ENCODE results near the gene TXNDC17. TPM values are rescaled to one million over a fixed set of nuclear protein-coding genes. Genes with fewer than 3 reads are reported as not detected.
"Not testable (repeated sequence)": the region's sequence is repeated elsewhere in the genome, so short reads cannot be mapped to it uniquely, and the experiment has no call there.

The TXNDC17 gene
- total RNA-seq, 1 experiment from 2014 or later, result 104 TPM

DNA sequence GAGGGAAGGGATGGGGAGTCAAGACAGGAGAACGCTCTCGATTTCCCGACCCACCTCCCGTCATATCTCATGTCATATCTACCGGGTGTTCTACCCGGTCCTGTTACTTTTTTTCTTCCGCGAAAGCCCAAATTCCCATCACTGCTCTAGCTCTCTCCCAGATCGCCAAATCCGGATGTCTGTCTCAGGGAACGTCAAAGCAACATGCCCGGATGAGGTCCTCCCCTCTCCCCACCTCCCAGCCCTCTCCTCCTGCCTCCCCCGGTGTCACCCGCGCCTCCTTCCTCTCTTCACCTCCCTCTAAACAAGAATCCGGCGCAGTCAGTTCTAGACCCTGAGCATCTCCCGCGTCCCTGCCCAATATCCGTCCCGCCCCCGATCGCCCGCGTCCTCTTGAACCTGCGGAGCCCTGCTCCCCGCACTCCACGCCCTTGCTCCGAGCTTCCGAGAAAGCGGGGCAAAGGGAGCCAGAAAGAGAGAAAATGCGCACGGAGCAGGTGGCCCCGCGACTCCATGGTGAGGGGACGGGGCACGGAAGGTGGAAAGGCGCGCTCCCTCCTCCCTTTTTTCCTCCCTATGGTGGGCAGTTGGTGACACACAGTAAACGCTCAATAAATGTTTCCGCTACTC, 15.0 kb downstream of the TXNDC17 start:
- DNase-seq (ENCODE audit: low read depth); in situ Hi-C loops (cut with HindIII; ENCODE audit: low pct_unique_long_range_greater_than_20kb, low sequenced_read_pairs): not testable (repeated sequence)

- DNase-seq (ENCODE audit: low read depth); in situ Hi-C loops (cut with HindIII; ENCODE audit: low pct_unique_long_range_greater_than_20kb, low sequenced_read_pairs): not testable (repeated sequence)
Observed at GRCh38 chr17:6656797-6657632, 16.2 kb downstream of the TXNDC17 start.

DNA sequence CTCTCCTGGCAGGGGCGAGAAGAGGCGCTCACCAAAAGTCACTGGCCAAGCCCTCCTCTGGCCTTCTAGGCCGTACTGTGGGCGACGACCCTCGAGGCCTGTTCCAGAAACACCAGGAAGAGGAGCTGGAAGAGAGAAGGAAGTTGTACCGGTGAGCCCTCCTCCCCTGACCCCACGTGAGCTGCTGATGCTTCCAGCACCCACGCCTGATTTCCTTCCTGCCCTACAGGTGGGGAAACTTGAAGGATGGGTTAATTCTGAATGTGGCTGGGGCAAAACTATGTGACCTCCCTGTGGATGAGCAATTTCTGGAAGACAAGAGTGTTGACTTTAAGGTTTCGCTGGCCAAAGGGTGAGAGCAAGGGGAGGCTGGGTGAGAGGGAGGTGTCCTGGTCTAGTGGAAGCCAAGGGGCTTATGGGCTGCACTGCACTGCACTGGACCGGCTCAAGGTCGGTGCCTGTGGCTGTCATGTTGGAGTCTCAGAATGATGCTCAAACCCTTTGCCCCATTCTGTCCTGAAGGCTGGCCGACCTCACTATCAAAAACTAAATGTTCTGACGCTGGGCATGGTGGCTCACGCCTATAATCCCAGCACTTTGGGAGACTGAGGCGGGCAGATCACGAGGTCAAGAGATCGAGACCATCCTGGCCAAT, 16.9 kb downstream of the TXNDC17 start:
- no peak for DNase-seq (ENCODE audit: low read depth)
- in situ Hi-C loops (cut with HindIII; ENCODE audit: low pct_unique_long_range_greater_than_20kb, low sequenced_read_pairs), result no loop called here

- in situ Hi-C loops (cut with HindIII; ENCODE audit: low pct_unique_long_range_greater_than_20kb, low sequenced_read_pairs); DNase-seq (ENCODE audit: low read depth): not testable (repeated sequence)
Observed at GRCh38 chr17:6658411-6658810, 17.6 kb downstream of the TXNDC17 start.

DNA sequence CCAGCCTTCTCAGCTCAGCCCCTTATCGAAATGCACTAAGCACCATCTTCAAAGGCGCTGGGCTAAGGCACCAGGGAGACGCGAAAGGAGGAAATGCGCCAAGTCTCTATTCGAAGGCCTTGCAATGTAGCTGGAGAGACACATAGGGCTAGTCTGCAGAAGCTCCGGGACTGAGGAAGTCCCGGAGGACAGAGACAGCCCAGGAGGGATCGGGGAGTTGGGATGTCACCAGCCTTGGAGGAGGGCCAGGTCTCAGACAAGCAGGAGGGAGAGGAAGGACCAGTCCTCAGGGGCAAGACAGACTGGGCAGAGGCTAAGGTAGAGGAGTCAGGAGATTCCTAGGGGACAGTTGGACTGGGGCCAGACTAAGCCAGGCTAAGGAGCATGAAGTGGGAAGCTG, 19.2 kb downstream of the TXNDC17 start:
- DNase-seq (ENCODE audit: low read depth), result no peak
- in situ Hi-C loops (cut with HindIII; ENCODE audit: low pct_unique_long_range_greater_than_20kb, low sequenced_read_pairs), result no loop called here

- DNase-seq (ENCODE audit: low read depth), result no peak
- in situ Hi-C loops (cut with HindIII; ENCODE audit: low pct_unique_long_range_greater_than_20kb, low sequenced_read_pairs), result no loop called here
Observed at GRCh38 chr17:6660805-6661463, 20.1 kb downstream of the TXNDC17 start.

- no peak for DNase-seq (ENCODE audit: low read depth)
- in situ Hi-C loops (cut with HindIII; ENCODE audit: low pct_unique_long_range_greater_than_20kb, low sequenced_read_pairs), result no loop called here
Observed at GRCh38 chr17:6661464-6661848, 20.6 kb downstream of the TXNDC17 start.

DNA sequence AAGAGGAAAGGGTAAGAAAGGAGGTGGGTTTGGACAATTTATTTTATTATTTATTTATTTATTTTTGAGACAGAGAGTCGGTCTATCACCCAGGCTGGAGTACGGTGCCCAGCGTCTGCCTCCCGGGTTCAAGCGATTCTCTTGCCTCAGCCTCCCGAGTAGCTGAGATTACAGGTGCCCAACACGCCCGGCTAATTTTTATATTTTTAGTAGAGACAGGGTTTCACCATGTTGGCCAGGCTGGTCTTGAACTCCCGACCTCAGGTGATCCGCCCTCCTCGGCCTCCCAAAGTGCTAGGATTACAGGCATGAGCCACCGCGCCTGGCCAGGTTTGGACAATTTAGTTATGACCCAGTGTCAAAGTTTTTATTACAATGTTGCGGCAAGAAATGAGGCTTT, 22.3 kb downstream of the TXNDC17 start:
- DNase-seq (ENCODE audit: low read depth); in situ Hi-C loops (cut with HindIII; ENCODE audit: low pct_unique_long_range_greater_than_20kb, low sequenced_read_pairs): not testable (repeated sequence)

DNA sequence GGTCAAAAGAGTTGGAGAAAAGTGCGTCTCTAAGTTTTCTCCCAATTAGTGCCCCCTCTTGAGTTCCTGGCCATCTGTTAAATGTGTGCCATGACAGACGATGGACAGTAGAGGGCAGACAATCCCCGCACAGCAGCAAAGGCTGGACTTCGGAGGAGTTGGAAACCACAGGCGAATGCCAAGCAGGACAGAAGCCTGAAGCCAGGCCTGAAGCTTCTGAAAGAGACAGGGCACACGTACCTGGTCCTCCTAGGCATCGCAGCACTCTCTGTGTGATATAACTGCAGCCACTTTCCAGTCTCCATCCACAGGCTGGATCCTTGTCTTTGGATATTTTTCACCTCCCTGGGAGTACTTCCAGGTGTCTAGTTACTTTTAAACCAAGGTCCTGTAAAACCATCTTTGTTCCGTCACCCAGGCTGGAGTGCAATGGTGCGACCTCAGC, 25.2 kb downstream of the TXNDC17 start:
- in situ Hi-C loops (cut with HindIII; ENCODE audit: low pct_unique_long_range_greater_than_20kb, low sequenced_read_pairs), result no loop called here
- peak; percentile 52 for DNase-seq (ENCODE audit: low read depth)

DNA sequence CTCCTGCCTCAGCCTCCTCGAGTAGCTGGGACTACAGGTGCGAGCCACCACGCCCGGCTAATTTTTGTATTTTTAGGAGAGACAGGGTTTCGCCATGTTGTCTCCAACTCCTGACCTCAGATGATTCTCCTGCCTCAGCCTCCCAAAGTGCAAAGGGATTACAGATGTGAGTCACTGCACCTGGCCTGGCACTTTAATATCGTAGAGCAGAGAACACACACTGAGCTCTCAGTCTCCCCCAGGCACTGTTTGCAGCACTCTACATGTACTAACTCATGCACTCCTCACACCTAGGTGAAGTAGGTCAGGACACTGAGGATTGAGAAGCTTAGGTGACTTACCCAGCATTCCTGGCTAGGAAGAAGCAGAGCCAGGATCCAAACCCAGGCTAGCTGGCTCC, 25.7 kb downstream of the TXNDC17 start:
- no peak for DNase-seq (ENCODE audit: low read depth)
- in situ Hi-C loops (cut with HindIII; ENCODE audit: low pct_unique_long_range_greater_than_20kb, low sequenced_read_pairs), result no loop called here

- no peak for DNase-seq (ENCODE audit: low read depth)
- in situ Hi-C loops (cut with HindIII; ENCODE audit: low pct_unique_long_range_greater_than_20kb, low sequenced_read_pairs), result no loop called here
Observed at GRCh38 chr17:6667516-6667915, 26.7 kb downstream of the TXNDC17 start.

GRCh38 chr17:6668219-6668618, 27.4 kb downstream of the TXNDC17 start:
- no peak for DNase-seq (ENCODE audit: low read depth)
- in situ Hi-C loops (cut with HindIII; ENCODE audit: low pct_unique_long_range_greater_than_20kb, low sequenced_read_pairs), result no loop called here

GRCh38 chr17:6668727-6669425, 28.0 kb downstream of the TXNDC17 start:
- no peak for DNase-seq (ENCODE audit: low read depth)
- in situ Hi-C loops (cut with HindIII; ENCODE audit: low pct_unique_long_range_greater_than_20kb, low sequenced_read_pairs), result no loop called here

DNA sequence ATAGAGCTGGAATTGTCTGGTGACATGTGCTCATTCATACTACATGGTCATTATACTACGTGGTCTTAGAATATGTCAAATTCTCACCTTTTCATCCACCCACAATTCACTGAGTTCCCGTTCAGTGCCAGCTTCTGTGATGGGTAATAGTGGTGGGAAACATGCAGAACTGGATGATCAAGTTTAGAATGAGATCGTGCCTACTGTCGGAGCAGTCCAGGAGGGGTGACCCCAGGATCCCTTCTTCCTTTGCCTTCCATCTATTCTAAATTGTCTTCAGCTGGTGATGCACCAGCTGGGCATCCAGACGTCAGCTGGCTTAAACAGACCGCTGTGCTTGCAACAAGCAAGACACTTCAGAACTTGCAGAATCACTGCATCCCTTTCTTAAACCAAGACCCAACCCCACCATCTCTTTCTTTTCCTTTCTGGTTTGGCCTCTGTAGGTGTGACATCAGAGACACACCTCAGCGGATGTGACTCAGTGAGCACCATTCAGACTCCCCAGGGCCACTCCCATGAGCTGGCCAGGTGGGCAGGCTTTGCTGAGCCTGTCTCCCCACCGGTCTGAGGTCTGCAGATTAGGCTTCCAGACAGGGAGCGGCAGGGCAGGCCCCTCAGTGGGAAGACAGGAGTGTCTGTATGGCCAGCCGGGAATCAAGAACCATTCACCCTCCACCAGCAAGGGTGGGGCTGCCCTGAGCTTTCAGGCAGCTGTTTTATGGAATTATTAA, 28.8 kb downstream of the TXNDC17 start:
- DNase-seq (ENCODE audit: low read depth), result no peak
- in situ Hi-C loops (cut with HindIII; ENCODE audit: low pct_unique_long_range_greater_than_20kb, low sequenced_read_pairs), result no loop called here

GRCh38 chr17:6670571-6670970, 29.7 kb downstream of the TXNDC17 start:
- in situ Hi-C loops (cut with HindIII; ENCODE audit: low pct_unique_long_range_greater_than_20kb, low sequenced_read_pairs), result no loop called here
- no peak for DNase-seq (ENCODE audit: low read depth)

- DNase-seq (ENCODE audit: low read depth), result no peak
- in situ Hi-C loops (cut with HindIII; ENCODE audit: low pct_unique_long_range_greater_than_20kb, low sequenced_read_pairs), result no loop called here
Observed at GRCh38 chr17:6670999-6671398, 30.1 kb downstream of the TXNDC17 start.

DNA sequence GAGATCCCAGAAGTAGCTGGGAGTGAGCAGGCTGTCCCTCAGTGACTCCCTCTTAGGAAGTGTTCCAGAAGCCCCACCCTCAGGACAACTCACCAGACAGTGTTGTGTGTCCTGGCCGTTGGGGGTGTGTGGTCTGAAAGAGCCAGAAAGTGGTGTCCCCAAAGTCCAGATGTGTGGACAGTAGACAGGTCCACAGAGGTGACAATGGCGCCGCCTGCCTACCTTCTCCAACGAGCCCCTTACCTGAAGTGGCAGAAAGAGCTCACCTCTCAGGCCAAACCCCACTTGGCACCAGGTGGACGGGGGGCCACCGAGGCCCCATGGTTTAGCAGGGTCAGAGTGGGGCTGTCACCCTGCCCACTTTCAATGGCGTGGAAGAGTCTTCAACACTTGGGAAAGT, 30.6 kb downstream of the TXNDC17 start:
- in situ Hi-C loops (cut with HindIII; ENCODE audit: low pct_unique_long_range_greater_than_20kb, low sequenced_read_pairs), result no loop called here
- DNase-seq (ENCODE audit: low read depth), result no peak

- no peak for DNase-seq (ENCODE audit: low read depth)
- in situ Hi-C loops (cut with HindIII; ENCODE audit: low pct_unique_long_range_greater_than_20kb, low sequenced_read_pairs), result no loop called here
Observed at GRCh38 chr17:6674586-6674985, 33.7 kb downstream of the TXNDC17 start.
